Testis (tissue), 2 donors: ENCODE measurements around the gene ISCU.

Experiments used
- POLR2A ChIP-seq: fragments of 450-650 bp; IDR thresholded peaks from one replicate; pipeline ENCODE4 v1.6.1; 2017; ENCODE audit warnings: antibody characterized with exemption, mild to moderate bottlenecking, moderate library complexity
- TF ChIP-seq, protein P1 (sequence below), 3 experiments: fragments of 450-650 bp in 2 of 3; fragments of 200-600 bp in 1 of 3; sonication (generic) in 1 of 3; IDR thresholded peaks; one replicate each; pipeline ENCODE4 v1.5.1; 2016 to 2019; ENCODE audit warnings: antibody characterized with exemption in 3 of 3, mild to moderate bottlenecking in 2 of 3, moderate library complexity in 1 of 3

DNA sequence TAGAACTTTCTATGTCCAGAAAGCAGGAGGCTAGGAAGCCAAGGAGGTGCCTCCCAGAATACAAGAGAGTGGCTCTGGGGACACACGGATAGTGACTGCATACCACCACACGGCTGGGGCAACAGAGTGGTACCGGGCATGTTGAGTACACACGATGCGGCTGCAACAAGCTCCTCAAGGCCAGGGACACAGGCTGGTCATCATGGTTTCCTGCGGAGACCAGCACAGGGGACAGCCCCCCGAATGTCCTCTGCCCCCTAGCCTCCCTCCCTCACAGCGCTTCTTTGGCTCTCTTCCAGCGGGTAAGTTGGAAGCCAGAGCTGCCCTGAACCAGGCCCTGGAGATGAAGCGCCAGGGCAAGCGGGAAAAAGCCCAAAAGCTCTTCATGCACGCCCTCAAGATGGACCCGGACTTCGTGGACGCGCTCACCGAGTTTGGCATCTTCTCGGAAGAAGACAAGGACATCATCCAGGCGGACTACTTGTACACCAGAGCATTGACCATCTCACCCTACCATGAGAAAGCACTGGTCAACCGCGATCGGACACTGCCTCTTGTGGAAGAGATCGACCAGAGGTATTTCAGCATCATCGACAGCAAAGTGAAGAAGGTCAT is 44.2 kb upstream of the ISCU start:
- TF ChIP-seq, protein P1, sequence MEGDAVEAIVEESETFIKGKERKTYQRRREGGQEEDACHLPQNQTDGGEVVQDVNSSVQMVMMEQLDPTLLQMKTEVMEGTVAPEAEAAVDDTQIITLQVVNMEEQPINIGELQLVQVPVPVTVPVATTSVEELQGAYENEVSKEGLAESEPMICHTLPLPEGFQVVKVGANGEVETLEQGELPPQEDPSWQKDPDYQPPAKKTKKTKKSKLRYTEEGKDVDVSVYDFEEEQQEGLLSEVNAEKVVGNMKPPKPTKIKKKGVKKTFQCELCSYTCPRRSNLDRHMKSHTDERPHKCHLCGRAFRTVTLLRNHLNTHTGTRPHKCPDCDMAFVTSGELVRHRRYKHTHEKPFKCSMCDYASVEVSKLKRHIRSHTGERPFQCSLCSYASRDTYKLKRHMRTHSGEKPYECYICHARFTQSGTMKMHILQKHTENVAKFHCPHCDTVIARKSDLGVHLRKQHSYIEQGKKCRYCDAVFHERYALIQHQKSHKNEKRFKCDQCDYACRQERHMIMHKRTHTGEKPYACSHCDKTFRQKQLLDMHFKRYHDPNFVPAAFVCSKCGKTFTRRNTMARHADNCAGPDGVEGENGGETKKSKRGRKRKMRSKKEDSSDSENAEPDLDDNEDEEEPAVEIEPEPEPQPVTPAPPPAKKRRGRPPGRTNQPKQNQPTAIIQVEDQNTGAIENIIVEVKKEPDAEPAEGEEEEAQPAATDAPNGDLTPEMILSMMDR (IDR thresholded peaks at IDR 0.05), result no peak
- TF ChIP-seq POLR2A, result no peak
